Neural crest cell (in vitro differentiated cells): ENCODE data around the gene LRCH1. TPM values are rescaled to one million over a fixed set of nuclear protein-coding genes. Genes with fewer than 3 reads are reported as not detected.

Experiments
- DNase-seq: peaks from one replicate; pipeline ENCODE4 v3.0.0; 2021; ENCODE audit warnings: low read depth, mixed read lengths, low spot score
- H3K27ac Mint-ChIP-seq: one replicate; pipeline ENCODE4 v1.8.0; 2021; ENCODE audit warnings: mild to moderate bottlenecking, mixed read lengths; ENCODE audit not compliant: unreplicated experiment
- H3K27me3 Mint-ChIP-seq: 2 replicates; pipeline ENCODE4 v1.8.0; 2021; ENCODE audit warnings: low read depth, mild to moderate bottlenecking, mixed read lengths
- H3K36me3 Mint-ChIP-seq: 2 replicates; pipeline ENCODE4 v1.8.0; 2021; ENCODE audit warnings: low read depth, mild to moderate bottlenecking, mixed read lengths
- H3K4me1 Mint-ChIP-seq: 2 replicates; pipeline ENCODE4 v1.8.0; 2021; ENCODE audit warnings: mixed read lengths
- H3K4me3 Mint-ChIP-seq: one replicate; pipeline ENCODE4 v1.8.0; 2021; ENCODE audit warnings: mild to moderate bottlenecking, mixed read lengths
- H3K9me3 Mint-ChIP-seq: 2 replicates; pipeline ENCODE4 v1.8.0; 2021; ENCODE audit warnings: mixed read lengths
- CTCF ChIP-seq: fragments of 200-600 bp; sonication (generic); conservative IDR thresholded peaks from 2 replicates; pipeline ENCODE4 v1.5.0; 2021; ENCODE audit warnings: antibody characterized with exemption, mild to moderate bottlenecking
- total RNA-seq: library from RNA; stranded (reverse); gene quantifications from 2 replicates; pipeline ENCODE4 v1.2.1, GENCODE V29; 2021

Gene LRCH1
- total RNA-seq, 1 donor from 2014 or later: 15.8 TPM

GRCh38 chr13:46544811-46545210, 8.2 kb upstream of the LRCH1 start:
- Mint-ChIP-seq H3K27ac (no peak overlapping the region), H3K4me3 (no peak overlapping the region), H3K27me3 (no peaks in the 10 kb centered on the region), H3K4me1 (peaks cover 8% of the 10 kb centered on the region), H3K9me3 (no peaks in the 10 kb centered on the region), H3K36me3 (no peaks in the 10 kb centered on the region)
- no peak for DNase-seq
- no peak for TF ChIP-seq CTCF

DNA sequence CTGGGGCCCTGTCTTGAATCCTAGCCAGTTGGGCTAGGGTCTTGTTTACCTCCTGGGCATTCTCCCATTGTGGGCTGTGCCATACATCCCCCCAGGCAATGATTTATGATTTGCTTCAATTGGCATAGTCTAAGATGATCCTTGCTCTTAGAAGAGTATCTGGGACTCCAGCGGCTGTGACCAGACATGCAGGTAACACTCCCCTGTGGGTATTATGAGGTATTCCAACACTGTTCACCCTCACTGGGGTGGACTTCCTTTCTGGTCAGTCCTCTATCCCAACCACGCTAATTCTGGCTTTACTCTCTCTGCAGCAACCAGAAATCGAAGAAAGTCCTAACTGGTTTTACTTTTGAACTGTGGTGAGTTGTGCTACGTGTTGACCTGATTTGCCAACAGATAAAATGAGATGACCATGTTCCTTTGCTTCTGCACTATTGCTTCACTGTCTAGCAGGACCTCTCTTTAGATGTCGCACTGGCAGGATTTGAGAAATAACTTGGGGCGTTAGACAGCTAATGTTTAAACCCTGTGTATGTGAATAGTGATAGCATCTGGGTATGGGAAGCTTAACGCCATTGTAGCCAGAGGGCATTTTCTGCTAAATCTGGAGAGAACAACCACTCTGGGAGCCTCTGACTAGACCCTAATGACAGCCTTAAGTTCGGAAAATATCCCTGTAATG, 6.7 kb upstream of the LRCH1 start:
- H3K36me3 Mint-ChIP-seq: no peaks in the 10 kb centered on the region
- TF ChIP-seq CTCF: no peak
- DNase-seq: no peak
- H3K27me3 Mint-ChIP-seq: no peaks in the 10 kb centered on the region
- H3K4me1 Mint-ChIP-seq: peaks cover 10% of the 10 kb centered on the region
- H3K9me3 Mint-ChIP-seq: no peaks in the 10 kb centered on the region
- no peak overlapping the region for H3K4me3 Mint-ChIP-seq
- no peak overlapping the region for H3K27ac Mint-ChIP-seq

- Mint-ChIP-seq H3K4me3 (peak overlapping the region; percentile 96), H3K36me3 (no peaks in the 10 kb centered on the region), H3K27me3 (peaks cover 11% of the 10 kb centered on the region), H3K4me1 (peaks cover 42% of the 10 kb centered on the region), H3K9me3 (no peaks in the 10 kb centered on the region), H3K27ac (no peak overlapping the region)
- no peak for TF ChIP-seq CTCF
- no peak for DNase-seq
These were observed 2.1 kb upstream of the LRCH1 start for GRCh38 chr13:46550822-46551221.

GRCh38 chr13:46551410-46552302, 1.3 kb upstream of the LRCH1 start:
- TF ChIP-seq CTCF: peak; percentile 91
- H3K27me3 Mint-ChIP-seq: peaks cover 11% of the 10 kb centered on the region
- H3K9me3 Mint-ChIP-seq: no peaks in the 10 kb centered on the region
- H3K4me3 Mint-ChIP-seq: peak overlapping the region; percentile 96
- no peaks in the 10 kb centered on the region for H3K36me3 Mint-ChIP-seq
- no peak overlapping the region for H3K27ac Mint-ChIP-seq
- peaks cover 41% of the 10 kb centered on the region for H3K4me1 Mint-ChIP-seq
- DNase-seq: peak; percentile 81

GRCh38 chr13:46552303-46552682, 677 bp upstream of the LRCH1 start:
- peak overlapping the region; percentile 96 for H3K4me3 Mint-ChIP-seq
- DNase-seq: peak; percentile 12
- peaks cover 41% of the 10 kb centered on the region for H3K4me1 Mint-ChIP-seq
- H3K36me3 Mint-ChIP-seq: no peaks in the 10 kb centered on the region
- no peaks in the 10 kb centered on the region for H3K9me3 Mint-ChIP-seq
- peaks cover 11% of the 10 kb centered on the region for H3K27me3 Mint-ChIP-seq
- TF ChIP-seq CTCF: no peak
- peak overlapping the region; percentile 98 for H3K27ac Mint-ChIP-seq
